HG03378 (cell line): ENCODE data around the gene MYL7.

Source experiments
- ATAC-seq: cut with Tn5 transposase; IDR thresholded peaks from one replicate; pipeline ENCODE4 v1.9.1; 2021; ENCODE audit warnings: mild to moderate bottlenecking, moderate library complexity; ENCODE audit not compliant: unreplicated experiment

MYL7 gene

DNA sequence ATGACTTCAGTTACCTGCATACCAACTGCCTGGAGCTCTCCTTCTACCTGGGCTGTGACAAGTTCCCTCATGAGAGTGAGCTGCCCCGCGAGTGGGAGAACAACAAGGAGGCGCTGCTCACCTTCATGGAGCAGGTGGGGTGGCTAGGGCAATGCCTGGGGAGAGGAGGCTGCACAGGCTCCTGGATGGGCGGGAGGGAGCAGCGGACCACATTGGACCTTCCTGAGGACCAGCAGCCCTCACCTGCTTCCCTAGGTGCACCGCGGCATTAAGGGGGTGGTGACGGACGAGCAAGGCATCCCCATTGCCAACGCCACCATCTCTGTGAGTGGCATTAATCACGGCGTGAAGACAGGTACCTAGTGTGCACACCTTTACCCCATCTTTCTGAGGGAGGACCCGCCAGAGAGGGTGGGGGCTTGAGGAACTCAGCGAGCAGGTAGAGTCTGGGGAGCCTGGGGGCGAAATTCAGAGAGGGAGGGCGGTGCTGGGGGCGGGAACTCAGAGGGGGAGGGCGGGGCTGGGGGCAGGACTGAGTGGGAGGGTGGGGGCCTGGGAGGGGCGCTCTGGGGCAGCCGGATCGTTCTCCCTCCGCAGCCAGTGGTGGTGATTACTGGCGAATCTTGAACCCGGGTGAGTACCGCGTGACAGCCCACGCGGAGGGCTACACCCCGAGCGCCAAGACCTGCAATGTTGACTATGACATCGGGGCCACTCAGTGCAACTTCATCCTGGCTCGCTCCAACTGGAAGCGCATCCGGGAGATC is 28.0 kb downstream of the MYL7 start:
- no peak for ATAC-seq

DNA sequence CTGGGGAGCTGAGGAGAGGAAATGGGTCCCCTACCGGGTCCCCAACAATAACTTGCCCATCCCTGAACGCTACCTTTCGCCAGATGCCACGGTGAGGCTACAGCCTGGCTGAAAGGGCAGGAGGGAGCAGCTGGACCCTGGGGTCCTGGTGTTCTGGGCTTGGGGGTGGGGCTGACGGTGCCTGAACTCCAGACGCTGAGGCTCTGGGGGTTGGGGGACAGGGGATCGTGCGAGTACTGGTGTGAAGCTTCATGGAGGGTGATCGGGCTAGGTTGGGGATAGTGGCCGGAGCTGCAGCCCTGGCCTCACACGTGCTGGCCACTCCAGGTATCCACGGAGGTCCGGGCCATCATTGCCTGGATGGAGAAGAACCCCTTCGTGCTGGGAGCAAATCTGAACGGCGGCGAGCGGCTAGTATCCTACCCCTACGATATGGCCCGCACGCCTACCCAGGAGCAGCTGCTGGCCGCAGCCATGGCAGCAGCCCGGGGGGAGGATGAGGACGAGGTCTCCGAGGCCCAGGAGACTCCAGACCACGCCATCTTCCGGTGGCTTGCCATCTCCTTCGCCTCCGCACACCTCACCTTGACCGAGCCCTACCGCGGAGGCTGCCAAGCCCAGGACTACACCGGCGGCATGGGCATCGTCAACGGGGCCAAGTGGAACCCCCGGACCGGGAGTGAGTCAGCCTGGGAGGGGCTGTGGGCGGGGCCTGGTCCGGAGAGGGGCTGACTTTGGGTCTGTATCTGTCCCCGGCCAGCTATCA is 28.7 kb downstream of the MYL7 start:
- ATAC-seq, result no peak

DNA sequence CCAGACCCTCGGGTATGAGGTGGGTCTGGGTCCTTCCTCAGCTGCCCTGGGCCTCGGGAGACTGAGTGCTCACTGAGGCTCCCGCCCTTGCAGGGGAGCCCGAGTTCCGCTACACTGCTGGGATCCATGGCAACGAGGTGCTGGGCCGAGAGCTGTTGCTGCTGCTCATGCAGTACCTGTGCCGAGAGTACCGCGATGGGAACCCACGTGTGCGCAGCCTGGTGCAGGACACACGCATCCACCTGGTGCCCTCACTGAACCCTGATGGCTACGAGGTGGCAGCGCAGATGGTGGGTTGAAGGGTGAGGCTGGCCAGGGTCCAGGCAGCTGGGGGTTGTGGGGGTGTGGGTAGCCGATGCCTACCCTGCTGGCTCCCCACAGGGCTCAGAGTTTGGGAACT is 29.4 kb downstream of the MYL7 start:
- no peak for ATAC-seq

DNA sequence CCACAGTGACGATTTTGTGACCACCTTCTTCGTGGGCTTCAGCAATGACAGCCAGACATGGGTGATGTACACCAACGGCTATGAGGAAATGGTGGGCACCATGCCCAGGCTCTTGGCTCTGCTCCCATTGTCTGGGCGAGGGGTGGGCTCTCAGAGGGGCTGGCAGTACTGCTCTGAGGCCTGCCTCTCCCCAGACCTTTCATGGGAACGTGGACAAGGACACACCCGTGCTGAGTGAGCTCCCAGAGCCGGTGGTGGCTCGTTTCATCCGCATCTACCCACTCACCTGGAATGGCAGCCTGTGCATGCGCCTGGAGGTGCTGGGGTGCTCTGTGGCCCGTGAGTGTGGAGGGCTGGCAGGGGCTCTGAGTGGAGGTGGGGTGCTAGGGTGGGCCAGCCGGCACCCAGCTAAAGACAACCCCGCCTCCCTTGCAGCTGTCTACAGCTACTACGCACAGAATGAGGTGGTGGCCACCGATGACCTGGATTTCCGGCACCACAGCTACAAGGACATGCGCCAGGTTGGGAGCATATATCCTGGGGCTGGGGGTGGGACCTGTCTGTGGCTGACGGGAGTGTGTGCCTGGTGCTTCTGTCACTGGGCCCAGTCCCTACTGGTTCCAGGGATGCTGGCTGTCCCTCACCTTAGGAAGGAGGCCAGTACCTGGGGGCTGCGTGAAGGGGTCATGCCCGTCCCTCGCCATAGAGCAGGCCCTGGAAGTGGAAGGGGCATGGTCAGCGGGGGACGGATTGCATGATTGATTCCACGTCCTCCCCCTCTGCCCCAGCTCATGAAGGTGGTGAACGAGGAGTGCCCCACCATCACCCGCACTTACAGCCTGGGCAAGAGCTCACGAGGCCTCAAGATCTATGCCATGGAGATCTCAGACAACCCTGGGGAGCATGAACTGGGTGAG is 30.2 kb downstream of the MYL7 start:
- no peak for ATAC-seq

- ATAC-seq, result no peak
Observed at GRCh38 chr7:44109991-44110390, 31.1 kb downstream of the MYL7 start.

- ATAC-seq, result no peak
Observed at GRCh38 chr7:44108768-44109750, 32.1 kb downstream of the MYL7 start.

DNA sequence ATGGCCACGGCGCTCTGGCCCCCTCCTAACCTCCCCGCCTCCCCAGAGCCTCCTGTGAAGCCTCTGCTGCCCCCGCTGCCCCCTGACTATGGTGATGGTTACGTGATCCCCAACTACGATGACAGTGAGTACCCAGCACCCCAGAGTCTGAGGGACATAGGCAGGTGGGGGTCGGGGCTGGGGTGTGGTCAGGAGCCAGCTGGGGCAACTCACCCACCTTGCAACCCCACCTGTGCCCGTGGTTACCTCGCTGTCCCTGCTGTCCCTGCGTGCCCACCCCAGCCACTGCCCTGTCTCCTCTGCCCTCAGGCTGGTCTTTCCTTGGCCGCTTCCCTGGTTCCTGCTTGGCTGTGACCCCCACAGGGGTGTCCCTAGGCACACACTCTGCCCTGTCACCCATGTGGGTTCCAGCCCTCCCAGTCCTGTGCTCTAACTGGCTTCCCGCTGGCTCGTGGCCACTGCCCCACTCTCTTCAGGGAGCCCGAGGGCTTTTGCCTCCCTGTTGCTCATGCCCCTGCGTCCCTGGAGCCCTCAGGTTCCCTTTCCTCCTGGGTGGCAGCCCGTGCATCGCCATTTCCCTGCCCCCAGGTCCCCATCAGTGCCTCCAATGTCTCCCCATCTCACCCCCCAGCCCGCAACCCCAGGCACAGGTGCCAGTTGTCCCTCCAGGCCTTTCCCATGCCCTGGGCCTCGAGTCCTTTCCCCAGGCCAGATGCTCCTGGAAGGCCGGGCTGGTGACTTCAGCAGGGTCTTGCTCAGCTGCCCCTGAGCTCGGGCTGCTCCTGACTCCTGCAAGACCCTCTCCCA is 33.0 kb downstream of the MYL7 start:
- no peak for ATAC-seq

DNA sequence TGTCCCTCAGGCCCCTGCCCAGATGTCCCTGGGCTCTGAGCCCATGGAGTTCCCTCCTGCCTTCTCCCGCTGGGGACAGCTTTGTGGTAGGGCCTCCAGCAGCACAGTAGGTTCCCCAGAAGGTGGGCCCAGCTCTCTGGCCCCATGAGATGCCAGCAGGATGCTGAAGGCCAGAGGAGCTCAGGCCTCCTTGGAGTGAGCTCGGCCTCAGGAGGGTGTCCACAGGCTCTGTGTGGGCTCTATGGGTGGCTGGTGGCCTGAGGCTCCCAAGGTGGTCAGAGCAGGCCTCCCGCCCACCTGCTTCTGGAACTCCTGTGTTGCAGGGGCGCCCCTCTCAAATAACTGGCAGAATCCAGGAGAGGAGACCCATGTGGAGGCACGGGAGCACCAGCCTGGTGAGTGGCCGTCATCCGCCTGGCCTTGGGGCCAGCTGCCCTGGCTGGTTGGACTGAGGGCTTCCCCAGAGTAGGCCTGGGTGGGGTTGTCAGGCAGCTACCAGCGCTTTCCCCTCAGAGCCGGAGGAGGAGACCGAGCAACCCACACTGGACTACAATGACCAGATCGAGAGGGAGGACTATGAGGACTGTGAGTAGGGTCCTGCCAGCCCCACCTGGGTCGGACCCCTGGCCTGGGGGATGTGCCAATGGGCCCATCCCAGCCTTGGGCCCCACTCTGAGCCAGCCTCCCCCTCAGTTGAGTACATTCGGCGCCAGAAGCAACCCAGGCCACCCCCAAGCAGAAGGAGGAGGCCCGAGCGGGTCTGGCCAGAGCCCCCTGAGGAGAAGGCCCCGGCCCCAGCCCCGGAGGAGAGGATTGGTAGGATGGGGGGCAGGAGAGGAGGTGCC is 33.8 kb downstream of the MYL7 start:
- ATAC-seq, result no peak

GRCh38 chr7:44106311-44107065 is 34.6 kb downstream of the MYL7 start:
- no peak for ATAC-seq

- ATAC-seq, result no peak
Observed at GRCh38 chr7:44105832-44106231, 35.3 kb downstream of the MYL7 start.

DNA sequence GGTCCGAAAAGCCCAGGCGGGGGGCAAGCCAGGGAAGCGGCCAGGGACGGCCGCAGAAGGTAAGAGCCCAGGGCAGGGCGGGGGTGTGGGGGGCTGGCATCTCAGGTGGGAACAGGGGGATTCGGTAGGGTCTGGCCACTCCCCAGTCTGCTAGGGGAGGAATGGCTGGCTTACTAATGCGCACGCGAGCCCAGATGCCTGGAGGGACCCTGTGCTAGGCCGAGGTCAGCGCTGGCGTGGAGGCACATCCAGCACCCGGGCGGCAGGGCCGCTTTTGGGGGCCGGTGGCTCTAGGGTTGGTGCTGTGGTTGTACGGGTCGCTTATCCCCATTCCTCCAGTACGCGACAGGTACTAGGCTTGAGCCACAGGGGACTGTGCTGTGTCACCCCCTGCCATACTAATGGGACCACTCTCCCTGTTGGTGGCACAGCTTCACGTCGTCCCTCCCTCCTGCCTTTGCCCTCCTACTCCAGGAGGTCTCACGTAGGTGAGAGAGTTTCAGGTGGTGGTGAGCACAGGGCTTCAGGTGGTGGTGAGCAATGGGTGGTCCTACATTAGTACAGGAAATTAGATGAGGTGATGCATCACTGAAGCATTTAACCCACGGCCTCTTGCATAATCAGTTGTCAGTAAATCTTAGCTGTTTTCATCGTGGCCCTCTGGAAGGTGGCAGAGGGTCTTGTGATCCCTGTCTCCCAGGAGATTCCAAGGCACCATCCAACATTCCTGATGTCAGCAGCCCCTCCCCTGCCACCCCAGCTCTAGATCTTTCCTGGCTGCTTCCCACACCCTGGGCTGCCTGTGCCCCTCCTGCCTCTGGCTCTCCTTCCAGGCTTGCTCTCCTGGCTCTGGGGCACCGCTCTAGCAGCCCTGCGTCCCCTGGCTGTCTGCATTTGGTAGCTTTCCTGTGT is 36.0 kb downstream of the MYL7 start:
- no peak for ATAC-seq

GRCh38 chr7:44103923-44104859 is 36.9 kb downstream of the MYL7 start, which contains the start of gene AEBP1:
Gene AEBP1, plus strand, starts transcription at chr7:44104345. Its CDS starts 321 bp downstream, at chr7:44104666.
- ATAC-seq, result no peak

DNA sequence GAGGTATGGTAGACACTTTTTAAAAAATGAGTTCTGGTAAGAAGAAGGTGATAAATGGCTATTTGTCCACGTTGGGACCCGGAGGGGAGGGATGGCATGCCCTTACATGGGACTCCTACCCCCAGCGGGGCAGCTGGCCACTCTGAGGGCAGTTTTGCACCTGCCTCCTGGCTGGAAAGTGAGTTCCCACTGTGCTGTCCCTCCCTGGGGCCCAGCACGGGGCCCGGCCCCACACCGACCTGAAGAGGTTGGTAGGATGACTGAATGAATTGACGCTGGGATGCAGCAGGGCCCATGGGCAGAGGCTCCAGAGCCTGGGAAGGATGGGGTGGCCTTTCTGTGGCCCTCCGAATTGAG is 37.6 kb downstream of the MYL7 start:
- no peak for ATAC-seq

DNA sequence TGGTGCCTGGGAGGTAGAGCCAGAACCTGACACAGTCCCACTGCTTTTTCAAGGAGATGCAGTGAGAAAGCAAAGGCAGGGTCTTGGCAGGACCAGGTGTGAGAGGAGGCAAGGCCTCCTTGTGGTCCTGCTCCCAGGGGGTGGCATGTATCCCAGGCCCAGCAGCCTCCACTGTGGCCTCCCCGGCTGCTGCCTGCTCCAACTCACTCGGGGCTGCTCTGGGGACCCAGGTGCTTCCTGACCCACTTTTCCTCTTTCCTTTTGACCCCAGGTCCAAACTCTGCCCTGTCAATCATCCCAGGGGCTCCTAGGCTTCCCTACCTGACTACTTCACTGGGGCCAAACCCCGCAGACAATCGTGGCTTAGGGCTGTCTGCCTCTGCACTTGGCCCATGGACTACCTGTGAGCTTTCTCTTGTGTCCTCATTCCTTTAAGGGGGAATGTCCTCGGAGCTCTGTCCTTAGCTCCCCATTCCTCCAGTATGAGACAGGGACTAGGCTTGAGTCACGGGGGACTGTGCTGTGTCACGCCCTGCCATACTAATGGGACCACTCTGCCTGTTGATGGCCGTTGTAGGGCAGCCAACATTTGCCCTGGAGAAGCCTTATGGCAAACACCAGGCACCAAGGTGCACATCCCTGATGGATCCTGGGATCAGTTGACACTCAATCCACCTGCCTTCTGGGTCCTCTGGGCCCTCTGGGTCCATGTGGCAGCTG is 38.1 kb downstream of the MYL7 start:
- ATAC-seq, result no peak
